ENCODE measurements around the gene AFMID.

DNA sequence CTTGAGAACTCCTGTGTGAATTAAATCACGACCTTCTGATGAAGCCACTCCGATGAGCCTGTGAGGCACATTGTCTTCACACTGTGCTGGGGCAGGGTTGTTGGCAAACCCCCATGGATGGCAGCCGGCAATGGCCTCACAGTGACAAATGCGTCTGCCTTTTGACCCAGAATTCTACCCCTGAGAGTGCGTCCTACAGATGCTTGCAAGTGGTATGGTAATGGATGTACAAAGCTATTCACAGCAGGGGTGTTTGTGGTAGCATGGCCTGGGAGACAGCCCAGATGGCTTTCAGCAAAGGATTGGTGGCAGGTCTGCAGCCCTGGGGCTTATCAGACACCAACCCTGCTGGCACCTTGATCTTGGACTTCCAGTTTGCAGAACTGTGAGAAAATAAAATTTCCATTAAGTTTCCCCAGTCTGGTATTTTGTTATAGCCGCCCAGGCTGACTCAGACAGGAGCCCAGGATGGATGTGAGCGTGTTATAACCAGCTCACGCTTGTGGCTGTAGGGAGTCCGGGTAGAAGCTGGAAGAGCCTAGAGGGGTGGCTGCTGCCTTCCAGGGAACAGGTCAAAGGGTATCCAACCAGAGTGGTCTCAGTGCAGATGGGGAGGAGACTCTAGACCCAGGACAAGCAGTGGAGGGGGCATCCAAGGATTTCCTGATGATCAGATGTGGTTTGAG lies 10.1 kb downstream of the AFMID start:
- TF ChIP-seq, protein P1, sequence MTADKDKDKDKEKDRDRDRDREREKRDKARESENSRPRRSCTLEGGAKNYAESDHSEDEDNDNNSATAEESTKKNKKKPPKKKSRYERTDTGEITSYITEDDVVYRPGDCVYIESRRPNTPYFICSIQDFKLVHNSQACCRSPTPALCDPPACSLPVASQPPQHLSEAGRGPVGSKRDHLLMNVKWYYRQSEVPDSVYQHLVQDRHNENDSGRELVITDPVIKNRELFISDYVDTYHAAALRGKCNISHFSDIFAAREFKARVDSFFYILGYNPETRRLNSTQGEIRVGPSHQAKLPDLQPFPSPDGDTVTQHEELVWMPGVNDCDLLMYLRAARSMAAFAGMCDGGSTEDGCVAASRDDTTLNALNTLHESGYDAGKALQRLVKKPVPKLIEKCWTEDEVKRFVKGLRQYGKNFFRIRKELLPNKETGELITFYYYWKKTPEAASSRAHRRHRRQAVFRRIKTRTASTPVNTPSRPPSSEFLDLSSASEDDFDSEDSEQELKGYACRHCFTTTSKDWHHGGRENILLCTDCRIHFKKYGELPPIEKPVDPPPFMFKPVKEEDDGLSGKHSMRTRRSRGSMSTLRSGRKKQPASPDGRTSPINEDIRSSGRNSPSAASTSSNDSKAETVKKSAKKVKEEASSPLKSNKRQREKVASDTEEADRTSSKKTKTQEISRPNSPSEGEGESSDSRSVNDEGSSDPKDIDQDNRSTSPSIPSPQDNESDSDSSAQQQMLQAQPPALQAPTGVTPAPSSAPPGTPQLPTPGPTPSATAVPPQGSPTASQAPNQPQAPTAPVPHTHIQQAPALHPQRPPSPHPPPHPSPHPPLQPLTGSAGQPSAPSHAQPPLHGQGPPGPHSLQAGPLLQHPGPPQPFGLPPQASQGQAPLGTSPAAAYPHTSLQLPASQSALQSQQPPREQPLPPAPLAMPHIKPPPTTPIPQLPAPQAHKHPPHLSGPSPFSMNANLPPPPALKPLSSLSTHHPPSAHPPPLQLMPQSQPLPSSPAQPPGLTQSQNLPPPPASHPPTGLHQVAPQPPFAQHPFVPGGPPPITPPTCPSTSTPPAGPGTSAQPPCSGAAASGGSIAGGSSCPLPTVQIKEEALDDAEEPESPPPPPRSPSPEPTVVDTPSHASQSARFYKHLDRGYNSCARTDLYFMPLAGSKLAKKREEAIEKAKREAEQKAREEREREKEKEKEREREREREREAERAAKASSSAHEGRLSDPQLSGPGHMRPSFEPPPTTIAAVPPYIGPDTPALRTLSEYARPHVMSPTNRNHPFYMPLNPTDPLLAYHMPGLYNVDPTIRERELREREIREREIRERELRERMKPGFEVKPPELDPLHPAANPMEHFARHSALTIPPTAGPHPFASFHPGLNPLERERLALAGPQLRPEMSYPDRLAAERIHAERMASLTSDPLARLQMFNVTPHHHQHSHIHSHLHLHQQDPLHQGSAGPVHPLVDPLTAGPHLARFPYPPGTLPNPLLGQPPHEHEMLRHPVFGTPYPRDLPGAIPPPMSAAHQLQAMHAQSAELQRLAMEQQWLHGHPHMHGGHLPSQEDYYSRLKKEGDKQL (CRISPR knock-in tag; IDR thresholded peaks at IDR 0.05; ENCODE audit: borderline replicate concordance) = no peak
- TF ChIP-seq ZFX (CRISPR knock-in tag; IDR thresholded peaks at IDR 0.05) (no peak), RBM15 (IDR thresholded peaks at IDR 0.05; ENCODE audit: insufficient read depth, low read length) (no peak), ATF1 (CRISPR knock-in tag; IDR thresholded peaks at IDR 0.05) (no peak), ATF1 (tag; IDR thresholded peaks at IDR 0.05) (no peak), HIVEP1 (CRISPR knock-in tag; IDR thresholded peaks at IDR 0.05) (no peak), ZNF644 (tag; IDR thresholded peaks at IDR 0.05; ENCODE audit: low read depth) (no peak), ZBTB7A (IDR thresholded peaks at IDR 0.05; ENCODE audit: borderline replicate concordance, control insufficient read depth, low read depth, low read length) (no peak), SIN3B (IDR thresholded peaks at IDR 0.05; ENCODE audit: low read depth) (no peak), NFE2L1 (tag; IDR thresholded peaks at IDR 0.05; ENCODE audit: borderline replicate concordance, low read depth) (no peak)
- TF ChIP-seq, protein P2, sequence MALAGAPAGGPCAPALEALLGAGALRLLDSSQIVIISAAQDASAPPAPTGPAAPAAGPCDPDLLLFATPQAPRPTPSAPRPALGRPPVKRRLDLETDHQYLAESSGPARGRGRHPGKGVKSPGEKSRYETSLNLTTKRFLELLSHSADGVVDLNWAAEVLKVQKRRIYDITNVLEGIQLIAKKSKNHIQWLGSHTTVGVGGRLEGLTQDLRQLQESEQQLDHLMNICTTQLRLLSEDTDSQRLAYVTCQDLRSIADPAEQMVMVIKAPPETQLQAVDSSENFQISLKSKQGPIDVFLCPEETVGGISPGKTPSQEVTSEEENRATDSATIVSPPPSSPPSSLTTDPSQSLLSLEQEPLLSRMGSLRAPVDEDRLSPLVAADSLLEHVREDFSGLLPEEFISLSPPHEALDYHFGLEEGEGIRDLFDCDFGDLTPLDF (CRISPR knock-in tag; IDR thresholded peaks at IDR 0.05) = no peak
